NCI-H1694 treated with DMSO at 0.1 percent for 48 hours (cell line): ENCODE results near the gene NTF3.

Source experiments
- DNase-seq: peaks from one replicate; lab custom pipeline; 2025; lab: John Stamatoyannopoulos, UW

The NTF3 gene

DNA sequence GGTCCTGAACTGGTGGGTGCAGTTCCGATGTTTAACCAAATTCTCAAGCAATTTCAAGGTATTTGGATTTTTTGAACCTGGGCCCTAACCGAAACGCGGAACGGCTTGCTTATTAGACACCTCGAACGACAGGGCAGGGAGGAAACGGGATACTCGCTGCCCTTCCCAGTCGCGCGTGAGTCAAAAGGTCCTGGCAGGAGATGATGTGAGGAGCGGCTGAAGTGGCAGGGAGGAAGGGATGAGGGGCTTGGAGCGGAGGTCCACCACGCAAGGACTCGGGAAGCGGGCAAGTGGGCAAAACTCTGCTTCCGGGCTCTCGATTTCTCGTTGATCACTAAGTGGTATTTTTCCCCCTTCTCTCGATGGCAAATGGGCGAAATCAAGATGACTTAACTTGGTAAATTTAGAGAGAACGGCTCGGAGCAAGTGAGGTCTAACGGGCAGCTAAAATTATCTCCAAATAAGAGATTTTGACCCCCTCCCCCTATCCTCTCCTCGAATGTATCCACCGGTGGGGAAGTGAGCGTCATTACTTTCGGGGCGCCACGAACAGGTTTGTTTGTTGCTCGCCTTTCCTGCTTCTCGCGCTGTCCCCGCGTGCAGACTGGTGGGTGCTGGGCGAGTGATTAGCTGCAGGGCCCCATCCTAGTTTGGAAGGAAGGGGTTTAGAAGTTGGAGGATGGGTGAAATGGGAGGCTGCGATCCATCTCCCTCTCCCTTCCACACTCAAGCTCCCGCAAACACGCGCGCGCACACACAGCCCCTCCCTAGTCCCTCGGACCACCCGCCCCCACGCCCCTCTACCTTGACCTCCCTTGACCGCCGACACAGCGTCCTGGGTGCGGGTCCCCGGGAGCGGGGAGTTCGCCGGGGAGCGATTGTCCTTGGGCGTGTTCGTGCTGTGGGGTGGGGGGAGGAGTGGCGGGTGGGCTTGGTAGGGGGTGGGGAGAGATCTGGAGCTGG lies 986 bp upstream of the NTF3 start:
- no peak for DNase-seq

- no peak for DNase-seq
These were observed 1.4 kb downstream of the NTF3 start for GRCh38 chr12:5433081-5433844.

DNA sequence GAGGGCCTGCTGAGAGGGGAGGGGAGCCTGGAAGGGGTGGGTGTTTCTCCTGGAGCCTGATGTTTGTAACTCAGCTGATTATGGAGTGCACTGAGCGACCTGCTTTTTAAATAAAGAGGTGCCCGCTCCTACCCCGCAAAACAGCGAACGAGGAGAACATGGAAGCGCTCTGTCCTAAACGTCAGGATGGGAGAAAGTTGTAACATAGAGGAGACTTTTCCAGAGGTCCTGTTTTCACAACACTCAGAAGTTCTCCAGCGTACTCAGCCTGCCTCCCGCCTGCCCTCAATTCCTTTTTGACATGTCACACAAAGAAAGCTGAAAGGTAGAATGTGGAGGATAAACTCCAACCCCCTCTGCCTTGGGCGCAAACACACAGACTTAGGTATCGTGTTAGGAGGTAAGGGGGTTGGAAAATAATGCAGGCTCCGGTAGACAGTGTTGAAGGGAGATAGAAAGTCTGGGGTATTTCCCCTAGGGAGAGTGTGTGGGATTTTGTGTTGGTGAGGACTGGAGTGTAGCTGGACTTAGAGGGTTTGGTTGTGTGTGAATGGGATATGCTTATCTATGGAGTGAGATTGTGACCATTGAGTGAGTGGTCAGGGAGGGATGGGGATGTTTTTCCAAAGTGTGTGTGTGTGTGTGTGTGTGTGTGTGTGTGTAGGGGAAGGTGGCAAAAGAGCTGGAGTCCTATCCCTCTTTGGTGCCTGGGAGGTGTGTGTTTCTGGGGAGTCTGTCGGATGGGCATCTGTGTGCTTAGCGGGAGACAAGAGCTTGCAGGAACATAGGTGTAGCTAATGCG lies 2.1 kb downstream of the NTF3 start:
- no peak for DNase-seq

GRCh38 chr12:5434647-5435560 lies 3.0 kb downstream of the NTF3 start:
- DNase-seq, result peak; percentile 27

DNA sequence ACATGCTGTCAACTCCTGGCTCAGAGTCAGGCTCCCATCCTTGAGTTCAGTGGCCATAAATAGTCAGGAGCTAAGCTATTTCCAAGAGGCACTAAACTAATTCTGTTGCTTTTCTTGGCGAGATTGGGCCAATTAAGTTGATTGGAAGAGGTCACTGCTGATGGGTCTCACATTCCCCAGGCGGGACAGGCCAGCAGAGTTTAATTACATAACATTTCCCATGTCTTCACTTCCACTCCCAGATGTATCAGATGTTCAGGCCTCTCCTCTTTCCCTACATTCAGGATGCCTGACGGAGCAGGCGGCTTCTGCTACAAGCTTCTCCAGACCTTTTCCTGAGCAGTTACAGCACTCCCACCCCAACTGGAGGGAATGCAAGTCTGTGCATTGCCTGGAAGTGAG lies 5.3 kb downstream of the NTF3 start:
- DNase-seq, result no peak

- DNase-seq, result no peak
These were observed 5.7 kb downstream of the NTF3 start for GRCh38 chr12:5437589-5437988.

GRCh38 chr12:5438671-5439200 lies 6.8 kb downstream of the NTF3 start:
- DNase-seq, result no peak

DNA sequence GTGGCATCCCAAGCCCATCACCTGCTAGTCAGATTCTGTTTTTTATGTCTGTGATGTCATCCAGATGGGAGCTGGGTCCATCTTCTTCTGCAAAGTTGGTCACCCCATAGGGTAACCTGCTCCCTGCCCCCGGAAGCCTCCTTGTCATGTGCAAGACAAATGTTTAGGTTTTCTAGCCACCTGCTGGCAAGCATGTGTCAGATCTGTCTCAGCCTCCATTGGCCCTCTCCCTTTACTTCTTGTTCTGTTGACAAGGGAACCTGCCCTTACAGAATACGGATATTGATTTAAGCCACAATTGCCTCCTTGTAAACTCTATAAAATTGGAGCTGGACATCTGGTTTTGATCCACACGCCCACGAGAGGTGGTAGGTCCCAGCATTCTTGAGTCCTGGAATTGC lies 7.5 kb downstream of the NTF3 start:
- no peak for DNase-seq

DNA sequence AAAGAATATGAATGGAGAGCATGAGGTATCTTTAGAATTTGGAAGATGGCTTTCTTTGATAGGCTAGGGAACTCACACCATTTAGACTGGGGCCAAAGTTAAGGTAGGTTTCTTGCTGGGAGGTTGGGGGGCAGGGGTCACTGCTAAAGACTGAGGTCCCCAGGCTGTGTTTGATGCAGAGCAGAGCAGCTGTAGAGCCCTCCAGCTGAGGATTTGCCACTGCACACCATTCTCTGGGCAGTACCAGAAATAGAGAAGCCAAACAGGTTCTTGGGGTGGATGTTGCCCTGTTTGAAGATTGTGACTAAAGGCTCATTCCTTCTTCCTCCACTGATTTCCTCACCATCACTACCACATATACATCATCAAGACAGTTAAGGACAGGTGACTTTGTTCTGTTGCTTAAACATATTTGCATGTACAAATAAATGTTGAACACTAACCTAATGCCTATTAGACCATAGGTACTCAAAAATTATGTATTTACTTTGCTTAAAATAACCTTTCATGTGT lies 7.9 kb downstream of the NTF3 start:
- DNase-seq, result no peak

GRCh38 chr12:5440978-5441377 lies 9.1 kb downstream of the NTF3 start:
- DNase-seq, result no peak

- DNase-seq, result no peak
These were observed 9.8 kb downstream of the NTF3 start for GRCh38 chr12:5441497-5442236.

DNA sequence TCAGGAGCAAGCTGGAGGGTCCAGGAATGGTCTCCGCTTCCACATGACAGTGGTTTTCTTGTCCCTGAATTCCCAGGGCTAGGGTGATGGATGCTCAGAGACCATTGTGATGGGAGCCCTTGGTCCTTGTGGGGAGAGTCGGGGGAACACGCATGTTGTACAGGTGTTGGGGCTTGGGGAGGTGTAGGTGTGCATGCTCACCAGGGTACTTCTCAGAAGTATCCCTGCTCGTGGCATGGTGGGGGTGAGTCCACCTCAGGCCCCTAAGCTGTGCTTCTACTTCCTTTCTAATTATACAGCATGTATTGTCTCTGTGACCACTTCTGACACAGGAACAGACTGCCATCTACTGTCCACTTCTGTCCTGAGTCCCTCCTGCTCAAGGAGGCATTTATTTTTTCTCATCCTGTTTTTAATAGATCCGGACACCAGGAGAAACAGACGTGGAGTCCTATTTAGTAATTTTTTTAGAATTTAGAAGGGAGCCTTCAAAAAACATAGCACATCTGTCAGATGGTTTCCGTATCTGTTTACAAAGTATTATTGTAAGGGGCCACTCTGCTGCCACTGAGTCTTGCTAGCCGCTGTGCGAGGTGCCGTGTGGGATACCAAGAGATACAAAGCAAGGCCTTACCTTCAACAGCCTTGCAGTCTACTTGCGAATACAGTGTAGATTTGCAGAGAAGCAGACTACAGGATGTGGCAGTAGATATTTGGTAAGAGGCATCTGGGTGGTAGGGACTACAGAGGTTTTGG lies 10.5 kb downstream of the NTF3 start:
- peak; percentile 38 for DNase-seq

- DNase-seq, result no peak
These were observed 12.6 kb downstream of the NTF3 start for GRCh38 chr12:5444520-5444919.

- no peak for DNase-seq
These were observed 15.4 kb downstream of the NTF3 start for GRCh38 chr12:5447320-5447719.

GRCh38 chr12:5451251-5451650 lies 19.3 kb downstream of the NTF3 start:
- DNase-seq, result no peak

DNA sequence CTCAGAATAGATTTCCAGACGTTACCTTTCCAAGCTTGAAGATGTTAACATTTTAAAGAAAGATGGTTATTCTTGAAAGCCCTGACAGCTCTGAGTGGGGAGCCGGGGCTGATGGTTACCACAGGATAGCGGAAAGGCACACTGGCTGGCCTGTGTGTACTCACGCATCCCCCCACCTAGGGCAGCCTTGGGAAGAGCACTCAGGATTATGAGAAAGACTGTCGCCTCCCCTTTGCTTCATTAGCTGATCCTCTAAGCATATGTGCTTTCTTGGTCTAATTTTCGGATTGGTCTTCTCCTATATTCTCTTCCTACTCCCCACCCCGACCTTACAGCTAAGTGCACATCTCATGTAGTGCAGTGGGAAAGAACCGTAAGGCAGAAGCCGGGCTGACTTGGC lies 20.7 kb downstream of the NTF3 start:
- DNase-seq, result no peak

DNA sequence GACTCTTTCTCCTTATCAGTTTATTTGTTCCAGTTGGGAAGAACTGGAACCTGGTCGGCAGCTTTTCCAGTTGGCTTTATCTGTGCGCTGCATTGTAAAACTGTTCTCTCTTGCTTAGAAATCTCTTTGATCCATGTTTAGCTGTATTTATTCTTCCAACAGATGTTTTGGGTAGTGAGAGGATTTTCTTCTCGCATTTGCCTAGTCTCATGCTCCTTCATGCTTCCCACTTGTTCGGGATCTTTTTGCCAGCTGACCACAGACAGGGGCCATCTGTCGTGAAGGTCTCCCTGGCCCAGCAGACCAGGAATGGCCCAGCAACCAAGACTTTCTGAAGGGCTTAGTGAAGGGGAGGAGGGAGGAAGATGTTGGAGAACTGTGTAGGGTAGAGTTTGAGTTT lies 21.6 kb downstream of the NTF3 start:
- no peak for DNase-seq

GRCh38 chr12:5455045-5455444 lies 23.1 kb downstream of the NTF3 start:
- no peak for DNase-seq

DNA sequence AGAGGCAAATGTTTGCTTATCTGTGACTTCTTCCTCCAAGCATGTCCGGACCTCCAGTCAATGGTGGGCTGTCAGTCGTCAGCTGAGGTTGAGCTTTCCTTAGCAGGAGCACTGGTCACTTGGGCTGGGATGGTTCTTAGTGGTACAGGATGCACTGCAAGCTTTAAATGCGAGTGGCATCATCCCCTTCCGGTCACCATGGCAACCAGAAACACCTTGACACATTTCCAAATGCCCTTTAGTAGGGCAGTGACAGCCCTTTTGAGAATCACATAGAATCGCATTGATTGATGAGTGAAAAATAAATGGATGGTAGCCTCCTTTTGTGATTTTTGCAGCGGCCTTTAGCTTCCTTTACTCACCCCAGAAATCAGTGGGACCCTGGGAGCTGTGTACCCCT lies 24.1 kb downstream of the NTF3 start:
- no peak for DNase-seq
